Activated CD4-positive, alpha-beta memory T cell treated with anti-CD3 and anti-CD28 coated beads for 36 hours (primary cell): ENCODE data around the gene MDGA2. TPM values are rescaled to one million over a fixed set of nuclear protein-coding genes. Genes with fewer than 3 reads are reported as not detected.

ENCODE experiments used
- CTCF ChIA-PET: fragments of 350-600 bp; sonication (Branson Sonifier 250); formaldehyde crosslinking; loops from one replicate; lab custom pipeline; 2021; ENCODE audit warnings: antibody characterized with exemption, inconsistent platforms; lab: Charles Lee
- POLR2A ChIA-PET: fragments of 350-600 bp; sonication (Branson Sonifier 250); formaldehyde crosslinking; loops from one replicate; lab custom pipeline; 2021; ENCODE audit warnings: antibody characterized with exemption; lab: Charles Lee
- DNase-seq: peaks from one replicate; pipeline ENCODE4 v3.0.0-alpha.2; 2020
- H3K27ac Mint-ChIP-seq: one replicate; pipeline ENCODE4 v1.8.0; 2021; ENCODE audit warnings: mixed read lengths
- H3K27me3 Mint-ChIP-seq: one replicate; pipeline ENCODE4 v1.8.0; 2021; ENCODE audit warnings: mixed read lengths
- H3K36me3 Mint-ChIP-seq: one replicate; pipeline ENCODE4 v1.8.0; 2021; ENCODE audit warnings: mixed read lengths
- H3K4me1 Mint-ChIP-seq: one replicate; pipeline ENCODE4 v1.8.0; 2021; ENCODE audit warnings: low read depth, mixed read lengths
- H3K4me3 Mint-ChIP-seq: one replicate; pipeline ENCODE4 v1.8.0; 2021; ENCODE audit warnings: mild to moderate bottlenecking, mixed read lengths
- H3K9me3 Mint-ChIP-seq: one replicate; pipeline ENCODE4 v1.8.0; 2021; ENCODE audit warnings: mixed read lengths
- intact Hi-C: fragments of 100-400 bp; cut with micrococcal nuclease; formaldehyde crosslinking; loops from one replicate; pipeline ENCODE4 v1.15.1; 2023
- total RNA-seq, 2 experiments: library from RNA; stranded (reverse); gene quantifications; one replicate each; pipeline ENCODE4 v1.2.3, GENCODE V29; 2021

Gene MDGA2
- total RNA-seq, 2 experiments from 2014 or later: not detected

- POLR2A ChIA-PET: no interaction called here
- DNase-seq: no peak
- Mint-ChIP-seq H3K27ac (no peak overlapping the region), H3K4me3 (no peak overlapping the region), H3K27me3 (no peaks in the 10 kb centered on the region), H3K9me3 (peaks cover 9% of the 10 kb centered on the region), H3K36me3 (no peaks in the 10 kb centered on the region), H3K4me1 (no peaks in the 10 kb centered on the region)
- intact Hi-C loops: no loop called here
- CTCF ChIA-PET: no interaction called here
Observed at GRCh38 chr14:47526591-47527244, 148.7 kb downstream of the MDGA2 start.

DNA sequence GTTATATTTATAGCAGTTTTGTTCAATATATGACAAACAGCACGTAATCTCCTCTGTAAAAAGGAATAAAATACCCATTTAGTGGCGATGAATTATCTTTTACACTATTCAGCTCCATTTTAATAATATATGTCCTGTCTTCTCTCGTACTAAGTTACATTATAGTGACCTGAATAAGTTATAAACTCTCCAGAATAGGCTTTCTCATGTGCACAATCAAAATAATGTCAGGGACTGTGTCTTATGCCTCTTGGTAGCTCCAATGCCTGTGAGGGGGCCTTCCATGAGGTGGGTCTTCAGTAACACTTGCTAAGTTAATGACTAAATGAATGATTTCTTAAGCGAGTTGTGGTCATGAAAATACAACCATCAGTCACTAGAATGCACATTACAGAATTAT lies 150.9 kb downstream of the MDGA2 start:
- Mint-ChIP-seq H3K36me3 (no peaks in the 10 kb centered on the region), H3K27me3 (no peaks in the 10 kb centered on the region), H3K9me3 (peaks cover 8% of the 10 kb centered on the region), H3K4me3 (no peak overlapping the region), H3K4me1 (no peaks in the 10 kb centered on the region), H3K27ac (no peak overlapping the region)
- DNase-seq: no peak
- POLR2A ChIA-PET: no interaction called here
- CTCF ChIA-PET: interaction anchor here (0.6 kb wide), 1 partner anchor 1420 kb away, joined by 4 read pairs; no protein-coding TSS in a partner anchor
- intact Hi-C loops: no loop called here

GRCh38 chr14:47520382-47520781 lies 155.0 kb downstream of the MDGA2 start:
- Mint-ChIP-seq H3K9me3 (peaks cover 9% of the 10 kb centered on the region), H3K27ac (no peak overlapping the region), H3K4me3 (no peak overlapping the region), H3K36me3 (no peaks in the 10 kb centered on the region), H3K4me1 (no peaks in the 10 kb centered on the region), H3K27me3 (no peaks in the 10 kb centered on the region)
- ChIA-PET POLR2A (no interaction called here), CTCF (interaction anchor here (0.7 kb wide), 1 partner anchor 72 kb away, joined by 3 read pairs; no protein-coding TSS in a partner anchor)
- DNase-seq: no peak
- intact Hi-C loops: no loop called here

DNA sequence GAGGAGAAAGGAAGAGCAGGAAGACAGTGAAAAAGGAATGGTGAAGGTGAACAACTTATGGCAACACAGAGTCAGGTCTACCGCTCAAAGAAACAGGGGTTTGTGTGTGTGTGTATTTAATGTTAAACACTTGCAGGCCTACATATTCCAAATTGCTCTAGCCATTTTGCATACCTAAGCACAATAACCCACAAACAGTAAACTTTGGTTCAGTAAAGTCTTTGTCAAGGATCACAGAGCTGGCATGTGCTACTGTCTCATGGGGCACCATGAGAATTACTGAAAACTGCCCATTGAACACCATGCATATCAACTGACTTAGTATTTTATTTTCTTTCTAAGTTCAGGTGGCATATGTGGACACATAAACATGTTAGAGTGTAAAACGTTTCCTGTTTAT lies 163.6 kb downstream of the MDGA2 start:
- peaks cover 7% of the 10 kb centered on the region for H3K9me3 Mint-ChIP-seq
- no peak overlapping the region for H3K27ac Mint-ChIP-seq
- H3K27me3 Mint-ChIP-seq: no peaks in the 10 kb centered on the region
- intact Hi-C loops: no loop called here
- POLR2A ChIA-PET: no interaction called here
- CTCF ChIA-PET: no interaction called here
- H3K4me1 Mint-ChIP-seq: no peaks in the 10 kb centered on the region
- H3K36me3 Mint-ChIP-seq: no peaks in the 10 kb centered on the region
- DNase-seq: no peak
- no peak overlapping the region for H3K4me3 Mint-ChIP-seq

GRCh38 chr14:47509957-47510356 lies 165.4 kb downstream of the MDGA2 start:
- H3K4me1 Mint-ChIP-seq: no peaks in the 10 kb centered on the region
- POLR2A ChIA-PET: no interaction called here
- H3K4me3 Mint-ChIP-seq: no peak overlapping the region
- no peak overlapping the region for H3K27ac Mint-ChIP-seq
- intact Hi-C loops: no loop called here
- CTCF ChIA-PET: no interaction called here
- no peak for DNase-seq
- peaks cover 7% of the 10 kb centered on the region for H3K9me3 Mint-ChIP-seq
- no peaks in the 10 kb centered on the region for H3K36me3 Mint-ChIP-seq
- no peaks in the 10 kb centered on the region for H3K27me3 Mint-ChIP-seq

GRCh38 chr14:47507861-47508260 lies 167.5 kb downstream of the MDGA2 start:
- POLR2A ChIA-PET: no interaction called here
- intact Hi-C loops: no loop called here
- CTCF ChIA-PET: no interaction called here
- no peak for DNase-seq
- no peaks in the 10 kb centered on the region for H3K4me1 Mint-ChIP-seq
- H3K4me3 Mint-ChIP-seq: no peak overlapping the region
- H3K27ac Mint-ChIP-seq: no peak overlapping the region
- no peaks in the 10 kb centered on the region for H3K27me3 Mint-ChIP-seq
- peaks cover 11% of the 10 kb centered on the region for H3K9me3 Mint-ChIP-seq
- H3K36me3 Mint-ChIP-seq: no peaks in the 10 kb centered on the region

DNA sequence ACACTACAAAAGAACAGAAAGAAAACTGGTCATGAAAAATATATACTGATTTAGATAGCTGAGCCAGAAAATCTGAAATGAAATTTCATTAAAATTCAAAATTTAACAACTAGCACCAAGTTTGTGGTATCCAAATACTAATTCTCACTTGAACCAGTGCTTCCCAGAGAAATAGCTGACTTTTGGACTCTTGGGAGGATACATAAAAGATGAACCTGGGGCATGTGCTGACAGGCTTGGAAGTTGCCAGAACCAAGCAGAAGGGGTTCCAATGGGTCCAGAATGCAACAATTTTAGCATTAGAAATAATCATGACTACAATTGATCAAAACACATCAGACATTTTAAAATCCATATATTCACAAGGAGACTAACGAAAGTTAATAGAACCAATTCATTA lies 175.0 kb downstream of the MDGA2 start:
- H3K36me3 Mint-ChIP-seq: no peaks in the 10 kb centered on the region
- ChIA-PET CTCF (no interaction called here), POLR2A (no interaction called here)
- no peaks in the 10 kb centered on the region for H3K27me3 Mint-ChIP-seq
- intact Hi-C loops: no loop called here
- DNase-seq: no peak
- H3K4me1 Mint-ChIP-seq: no peaks in the 10 kb centered on the region
- no peak overlapping the region for H3K27ac Mint-ChIP-seq
- peaks cover 8% of the 10 kb centered on the region for H3K9me3 Mint-ChIP-seq
- H3K4me3 Mint-ChIP-seq: no peak overlapping the region

DNA sequence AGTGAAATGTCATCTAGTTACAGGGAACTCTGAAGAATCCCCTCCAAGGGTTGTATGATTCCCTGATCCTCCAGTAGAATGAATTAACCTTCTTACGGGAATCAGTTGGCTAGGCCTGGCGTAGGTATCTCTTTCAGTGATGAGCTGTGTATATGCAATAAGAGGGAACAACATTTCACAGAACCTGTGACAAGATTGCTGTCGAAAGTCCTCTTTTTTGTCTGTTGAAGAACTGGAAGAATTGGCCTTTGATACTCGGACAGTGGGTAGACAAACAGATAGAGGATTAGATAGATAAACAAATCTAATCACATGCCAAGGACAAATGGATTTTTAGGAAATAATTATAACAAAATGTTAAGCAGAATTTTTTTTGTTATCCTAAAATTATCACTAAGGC lies 184.6 kb downstream of the MDGA2 start:
- Mint-ChIP-seq H3K27me3 (no peaks in the 10 kb centered on the region), H3K36me3 (no peaks in the 10 kb centered on the region), H3K4me3 (no peak overlapping the region), H3K9me3 (peaks cover 22% of the 10 kb centered on the region), H3K4me1 (no peaks in the 10 kb centered on the region), H3K27ac (no peak overlapping the region)
- CTCF ChIA-PET: no interaction called here
- POLR2A ChIA-PET: no interaction called here
- intact Hi-C loops: no loop called here
- no peak for DNase-seq

- CTCF ChIA-PET: no interaction called here
- no peak for DNase-seq
- Mint-ChIP-seq H3K27ac (no peak overlapping the region), H3K9me3 (peaks cover 20% of the 10 kb centered on the region), H3K4me3 (no peak overlapping the region), H3K36me3 (no peaks in the 10 kb centered on the region), H3K4me1 (no peaks in the 10 kb centered on the region), H3K27me3 (no peaks in the 10 kb centered on the region)
- intact Hi-C loops: no loop called here
- POLR2A ChIA-PET: no interaction called here
Observed at GRCh38 chr14:47490353-47490752, 185.1 kb downstream of the MDGA2 start.

GRCh38 chr14:47485421-47485820 lies 190.0 kb downstream of the MDGA2 start:
- no peaks in the 10 kb centered on the region for H3K36me3 Mint-ChIP-seq
- no peaks in the 10 kb centered on the region for H3K27me3 Mint-ChIP-seq

DNA sequence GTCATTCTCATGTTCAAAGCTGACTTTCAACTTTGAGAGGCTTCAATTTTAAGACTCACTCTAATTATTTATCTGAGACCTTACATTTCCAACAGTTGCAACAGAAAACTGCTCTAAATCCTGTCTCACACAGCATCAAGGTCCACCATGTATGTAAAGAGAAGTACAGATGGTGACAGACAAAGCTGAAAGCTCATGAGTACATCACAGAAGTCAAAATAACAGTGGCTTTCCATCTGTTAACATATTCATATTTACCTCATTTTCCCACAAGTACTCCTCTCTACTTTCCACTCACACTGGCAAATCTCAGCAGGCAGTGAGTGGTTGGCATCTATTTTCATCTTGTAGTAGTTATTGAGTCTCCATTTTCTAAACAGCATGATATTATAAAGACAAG lies 192.0 kb downstream of the MDGA2 start:
- no peak for DNase-seq
- no peak overlapping the region for H3K27ac Mint-ChIP-seq
- intact Hi-C loops: no loop called here
- no peaks in the 10 kb centered on the region for H3K27me3 Mint-ChIP-seq
- H3K4me3 Mint-ChIP-seq: no peak overlapping the region
- CTCF ChIA-PET: no interaction called here
- no peaks in the 10 kb centered on the region for H3K36me3 Mint-ChIP-seq
- peaks cover 4% of the 10 kb centered on the region for H3K9me3 Mint-ChIP-seq
- no peaks in the 10 kb centered on the region for H3K4me1 Mint-ChIP-seq
- POLR2A ChIA-PET: no interaction called here

More at GRCh38 chr14:47485421-47485820, 190.0 kb downstream of the MDGA2 start:
- Mint-ChIP-seq H3K27ac (no peak overlapping the region), H3K4me1 (no peaks in the 10 kb centered on the region), H3K4me3 (no peak overlapping the region), H3K9me3 (peaks cover 4% of the 10 kb centered on the region)
- ChIA-PET CTCF (no interaction called here), POLR2A (no interaction called here)
- intact Hi-C loops: no loop called here
- DNase-seq: no peak

GRCh38 chr14:47471075-47471474 lies 204.3 kb downstream of the MDGA2 start:
- Mint-ChIP-seq H3K27me3 (no peaks in the 10 kb centered on the region), H3K9me3 (peaks cover 6% of the 10 kb centered on the region), H3K4me3 (no peak overlapping the region), H3K4me1 (no peaks in the 10 kb centered on the region), H3K36me3 (no peaks in the 10 kb centered on the region), H3K27ac (no peak overlapping the region)
- ChIA-PET CTCF (no interaction called here), POLR2A (no interaction called here)
- intact Hi-C loops: no loop called here
- DNase-seq: no peak

- H3K27ac Mint-ChIP-seq: no peak overlapping the region
- intact Hi-C loops: no loop called here
- ChIA-PET CTCF (no interaction called here), POLR2A (no interaction called here)
- no peaks in the 10 kb centered on the region for H3K4me1 Mint-ChIP-seq
- no peak overlapping the region for H3K4me3 Mint-ChIP-seq
- H3K36me3 Mint-ChIP-seq: no peaks in the 10 kb centered on the region
- no peak for DNase-seq
- peaks cover 13% of the 10 kb centered on the region for H3K9me3 Mint-ChIP-seq
- no peaks in the 10 kb centered on the region for H3K27me3 Mint-ChIP-seq
Observed at GRCh38 chr14:47466916-47467315, 208.5 kb downstream of the MDGA2 start.
